Memory B cell (primary cell): ENCODE data around the gene VSIG10.
A peak's percentile ranks its signal among the peaks of the same experiment; 100 is the strongest.

Experiments used
- ATAC-seq: fragments of 150-1000 bp; cut with Tn5 transposase; 2 replicates; pipeline ENCODE4 v1.10.0; 2021; ENCODE audit warnings: low read depth, mild to moderate bottlenecking, moderate library complexity
- DNase-seq, 2 donors: peaks; one replicate each; pipeline ENCODE4 v3.0.0; 2022; ENCODE audit warnings: low spot score in 2 of 2
- H3K27ac Mint-ChIP-seq: one replicate; pipeline ENCODE4 v1.8.0; 2022; ENCODE audit warnings: mild to moderate bottlenecking, moderate library complexity, mixed read lengths
- H3K27me3 Mint-ChIP-seq: one replicate; pipeline ENCODE4 v1.8.0; 2022; ENCODE audit warnings: mixed read lengths
- H3K36me3 Mint-ChIP-seq: one replicate; pipeline ENCODE4 v1.8.0; 2022; ENCODE audit warnings: mild to moderate bottlenecking, mixed read lengths
- H3K4me1 Mint-ChIP-seq: one replicate; pipeline ENCODE4 v1.8.0; 2022; ENCODE audit warnings: mixed read lengths
- H3K4me3 Mint-ChIP-seq: one replicate; pipeline ENCODE4 v1.8.0; 2022; ENCODE audit warnings: mild to moderate bottlenecking, moderate library complexity, mixed read lengths
- H3K9me3 Mint-ChIP-seq: one replicate; pipeline ENCODE4 v1.8.0; 2022; ENCODE audit warnings: mixed read lengths

VSIG10 gene

DNA sequence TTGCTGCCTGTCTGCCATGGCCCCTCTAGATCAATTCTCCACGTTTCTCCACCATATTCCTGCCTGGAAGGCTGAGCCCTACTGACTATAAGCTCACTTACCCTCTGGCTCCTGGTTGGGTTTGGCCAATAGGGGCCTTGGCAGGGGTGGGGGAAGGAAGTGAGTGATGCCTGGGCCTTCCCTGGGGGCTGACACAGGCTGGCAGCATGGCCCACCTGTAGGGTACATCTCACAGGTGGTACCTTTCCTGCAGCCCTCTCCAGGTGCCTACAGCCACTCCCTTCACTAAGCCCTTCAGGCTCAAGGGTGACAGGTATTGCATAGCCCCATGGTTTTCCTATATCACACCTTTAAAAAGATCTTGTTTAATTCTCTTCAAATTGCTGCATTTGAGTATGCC lies 83.8 kb downstream of the VSIG10 start:
- no peak overlapping the region for H3K27ac Mint-ChIP-seq
- no peak for ATAC-seq

DNA sequence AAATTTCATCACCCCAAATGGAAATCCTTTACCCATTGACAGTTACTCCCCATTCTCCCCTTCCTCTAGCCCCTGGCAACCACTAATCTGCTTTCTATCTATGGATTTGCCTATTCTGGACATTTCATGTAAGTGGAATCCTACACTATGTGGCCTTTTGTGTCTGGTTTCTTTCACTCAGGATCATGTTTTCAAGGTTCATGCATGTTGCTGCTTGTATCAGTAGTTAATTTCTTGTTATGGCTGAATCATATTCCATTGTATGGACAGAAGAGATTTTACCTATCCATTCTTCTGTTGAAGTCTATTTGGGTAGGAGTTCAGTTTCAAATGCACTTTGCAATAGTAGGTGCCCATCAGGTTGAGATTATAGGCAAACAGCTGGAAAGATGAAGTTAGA lies 85.9 kb downstream of the VSIG10 start:
- DNase-seq (no peak), ATAC-seq (no peak)
- Mint-ChIP-seq H3K4me3 (peak overlapping the region; percentile 77), H3K4me1 (peaks cover 11% of the 10 kb centered on the region), H3K27me3 (no peaks in the 10 kb centered on the region), H3K27ac (no peak overlapping the region), H3K36me3 (peaks cover 18% of the 10 kb centered on the region), H3K9me3 (no peaks in the 10 kb centered on the region)

More for the DNA sequence above, 83.8 kb downstream of the VSIG10 start:
- Mint-ChIP-seq H3K36me3 (peaks cover 27% of the 10 kb centered on the region), H3K27me3 (no peaks in the 10 kb centered on the region), H3K9me3 (no peaks in the 10 kb centered on the region), H3K4me3 (no peak overlapping the region), H3K4me1 (peaks cover 11% of the 10 kb centered on the region)
- DNase-seq, result no peak

DNA sequence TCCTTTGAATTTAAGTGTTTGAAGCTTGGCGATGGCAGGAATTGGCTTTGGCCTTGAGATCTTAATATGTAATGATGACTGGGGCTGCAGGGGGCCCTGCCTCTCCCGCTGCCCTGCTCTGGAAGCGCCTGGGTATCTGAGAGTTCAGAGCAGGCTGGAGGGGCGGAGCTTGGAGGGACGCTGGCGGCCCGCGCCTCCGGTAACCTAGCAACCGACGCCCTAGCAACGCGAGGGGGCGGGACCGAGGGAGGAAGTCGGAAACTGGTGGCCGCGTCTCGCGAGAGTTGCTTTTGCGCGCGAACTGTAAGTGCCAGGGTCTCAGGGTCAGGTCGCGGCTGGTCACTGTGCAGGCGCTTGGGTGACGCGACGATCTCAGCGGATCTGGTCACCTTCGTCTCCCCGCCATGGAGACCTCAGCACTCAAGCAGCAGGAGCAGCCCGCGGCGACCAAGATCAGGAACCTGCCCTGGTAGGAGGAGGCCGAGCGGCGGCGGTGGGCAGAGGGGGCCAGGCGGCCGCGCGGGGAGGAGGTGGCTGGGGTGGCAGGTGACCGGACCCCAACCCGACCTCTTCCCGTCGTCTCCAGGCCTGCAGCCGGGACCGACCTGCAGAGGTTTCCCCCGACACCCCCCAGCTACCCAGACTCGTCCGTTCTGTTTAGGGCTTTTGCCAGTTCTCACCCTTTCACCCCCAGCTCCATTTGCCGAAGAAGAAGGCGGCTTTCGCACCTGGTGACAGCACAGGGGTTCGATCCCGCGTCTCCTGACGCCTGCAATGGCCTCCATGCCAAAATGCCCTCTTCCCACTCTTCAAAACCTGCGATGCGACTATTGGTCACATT lies 87.2 kb downstream of the VSIG10 start, which contains the start of gene RFC5:
RFC5 (plus strand) TSS at position 280 of the 841 bp plus-strand sequence; CDS start at position 405, 125 bp downstream.
- peak; percentile 98 for ATAC-seq
- no peaks in the 10 kb centered on the region for H3K9me3 Mint-ChIP-seq
- H3K36me3 Mint-ChIP-seq, result peaks cover 12% of the 10 kb centered on the region
- DNase-seq, result peak; percentile 96
- peak within 1 kb of the TSS; percentile 90 for H3K4me3 Mint-ChIP-seq
- H3K4me1 Mint-ChIP-seq, result peaks cover 11% of the 10 kb centered on the region
- peak within 1 kb of the TSS; percentile 88 for H3K27ac Mint-ChIP-seq
- no peaks in the 10 kb centered on the region for H3K27me3 Mint-ChIP-seq

DNA sequence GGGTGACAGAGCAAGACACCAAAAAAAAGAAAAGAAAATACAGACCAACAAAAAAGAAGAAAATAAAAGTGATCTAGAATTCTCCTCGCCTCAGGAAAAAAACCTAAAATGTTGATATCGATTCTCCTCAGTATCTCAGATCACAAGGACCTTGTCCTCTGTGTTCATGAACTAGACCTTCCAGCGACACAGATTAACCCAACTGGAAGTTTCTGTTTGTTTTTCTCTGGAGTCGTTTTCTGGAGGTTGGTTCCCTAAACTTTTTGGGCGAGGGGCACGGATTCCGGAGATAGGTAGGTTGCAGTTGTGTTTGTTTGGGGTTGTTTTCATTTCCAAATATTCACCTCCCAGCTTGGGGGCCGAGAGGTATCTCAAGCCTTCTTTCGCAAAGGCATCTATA lies 87.9 kb downstream of the VSIG10 start:
- H3K27me3 Mint-ChIP-seq, result no peaks in the 10 kb centered on the region
- DNase-seq, result no peak
- H3K4me1 Mint-ChIP-seq, result peaks cover 11% of the 10 kb centered on the region
- H3K4me3 Mint-ChIP-seq, result peak overlapping the region; percentile 90
- no peak for ATAC-seq
- H3K27ac Mint-ChIP-seq, result no peak overlapping the region
- H3K36me3 Mint-ChIP-seq, result peaks cover 10% of the 10 kb centered on the region
- H3K9me3 Mint-ChIP-seq, result no peaks in the 10 kb centered on the region

DNA sequence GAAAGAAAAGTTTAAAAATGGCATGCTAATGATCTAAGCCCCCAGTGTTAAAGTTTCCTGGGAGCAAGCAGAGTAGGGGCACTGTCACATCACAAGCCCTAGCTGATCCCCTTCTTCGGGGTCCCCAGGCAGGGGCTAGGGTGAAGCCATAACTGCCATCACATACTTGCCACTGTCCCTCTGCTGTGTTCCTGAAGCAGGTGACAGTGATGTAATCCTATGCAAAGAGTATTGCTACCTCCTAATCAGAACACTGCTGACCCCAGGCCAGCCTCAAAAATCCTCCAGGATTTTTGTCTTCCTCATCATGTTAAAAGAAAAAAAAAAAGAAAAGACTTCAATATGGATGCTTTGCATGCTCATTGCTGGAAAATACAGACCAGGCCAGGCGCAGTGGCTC lies 88.5 kb downstream of the VSIG10 start:
- H3K4me3 Mint-ChIP-seq, result peak overlapping the region; percentile 90
- no peak overlapping the region for H3K27ac Mint-ChIP-seq

More for the DNA sequence above, 88.5 kb downstream of the VSIG10 start:
- DNase-seq (no peak), ATAC-seq (no peak)
- Mint-ChIP-seq H3K27me3 (no peaks in the 10 kb centered on the region), H3K9me3 (no peaks in the 10 kb centered on the region), H3K36me3 (peaks cover 6% of the 10 kb centered on the region), H3K4me1 (peaks cover 11% of the 10 kb centered on the region)
